TTC549 (cell line): Measurements from ENCODE around the gene ABCG5.

Source experiments
- FAIRE-seq: peaks from 2 replicates; lab custom pipeline; 2012; peaks lifted over from hg19 to GRCh38; lab: Jason Lieb, UNC

Gene ABCG5

GRCh38 chr2:43806719-43807031 is 32.0 kb downstream of the ABCG5 start:
- no peak for FAIRE-seq

- FAIRE-seq = no peak
Observed at GRCh38 chr2:43803113-43803512, 35.5 kb downstream of the ABCG5 start.

- FAIRE-seq = no peak
Observed at GRCh38 chr2:43802135-43802534, 36.5 kb downstream of the ABCG5 start.

GRCh38 chr2:43800894-43801293 is 37.7 kb downstream of the ABCG5 start:
- peak; percentile 86 for FAIRE-seq

- peak; percentile 93 for FAIRE-seq
Observed at GRCh38 chr2:43798300-43798699, 40.3 kb downstream of the ABCG5 start.

GRCh38 chr2:43796206-43796605 is 42.4 kb downstream of the ABCG5 start:
- FAIRE-seq = no peak

- FAIRE-seq = no peak
Observed at GRCh38 chr2:43794956-43795355, 43.7 kb downstream of the ABCG5 start.

- no peak for FAIRE-seq
Observed at GRCh38 chr2:43792653-43793052, 46.0 kb downstream of the ABCG5 start.

GRCh38 chr2:43791035-43791765 is 47.4 kb downstream of the ABCG5 start:
- FAIRE-seq = no peak

- no peak for FAIRE-seq
Observed at GRCh38 chr2:43790147-43790546, 48.5 kb downstream of the ABCG5 start.

GRCh38 chr2:43788646-43789045 is 50.0 kb downstream of the ABCG5 start:
- FAIRE-seq = no peak

- FAIRE-seq = no peak
Observed at GRCh38 chr2:43787895-43788294, 50.7 kb downstream of the ABCG5 start.

- FAIRE-seq = no peak
Observed at GRCh38 chr2:43778233-43778632, 60.4 kb downstream of the ABCG5 start.

GRCh38 chr2:43777306-43777926 is 61.2 kb downstream of the ABCG5 start:
- FAIRE-seq = no peak

- no peak for FAIRE-seq
Observed at GRCh38 chr2:43776324-43776723, 62.3 kb downstream of the ABCG5 start.

GRCh38 chr2:43774617-43775016 is 64.0 kb downstream of the ABCG5 start:
- FAIRE-seq = no peak

GRCh38 chr2:43773876-43774613 is 64.6 kb downstream of the ABCG5 start, which contains the start of gene DYNC2LI1:
Gene DYNC2LI1, plus strand, starts transcription at chr2:43774039. Its CDS starts 100 bp downstream, at chr2:43774139.
- peak; percentile 92 for FAIRE-seq

- no peak for FAIRE-seq
Observed at GRCh38 chr2:43766006-43766405, 72.6 kb downstream of the ABCG5 start.

GRCh38 chr2:43764086-43764705 is 74.4 kb downstream of the ABCG5 start:
- peak; percentile 47 for FAIRE-seq

GRCh38 chr2:43763091-43763490 is 75.5 kb downstream of the ABCG5 start:
- FAIRE-seq = no peak
